Activated B cell treated with CpG ODN at 0.5 μM for 24 hours (primary cell): ENCODE measurements around the gene CASR. TPM values are rescaled to one million over a fixed set of nuclear protein-coding genes. Genes with fewer than 3 reads are reported as not detected.

Experiments used
- ATAC-seq: fragments of 200-7000 bp; cut with Tn5 transposase; one replicate; pipeline ENCODE4 v1.10.0; 2021; ENCODE audit warnings: low read depth, mild to moderate bottlenecking, moderate library complexity
- CTCF ChIA-PET: fragments of 350-600 bp; sonication (Branson Sonifier 250); formaldehyde crosslinking; loops from one replicate; lab custom pipeline; 2021; ENCODE audit warnings: antibody characterized with exemption; lab: Charles Lee
- POLR2A ChIA-PET: fragments of 350-600 bp; sonication (Branson Sonifier 250); formaldehyde crosslinking; loops from one replicate; lab custom pipeline; 2021; ENCODE audit warnings: antibody characterized with exemption; lab: Charles Lee
- DNase-seq: peaks from one replicate; pipeline ENCODE4 v3.0.0; 2022
- H3K27ac Mint-ChIP-seq: one replicate; pipeline ENCODE4 v1.8.0; 2020; ENCODE audit warnings: mixed read lengths
- H3K27me3 Mint-ChIP-seq: one replicate; pipeline ENCODE4 v1.8.0; 2021; ENCODE audit warnings: mixed read lengths
- H3K36me3 Mint-ChIP-seq: one replicate; pipeline ENCODE4 v1.8.0; 2021; ENCODE audit warnings: low read depth, mixed read lengths
- H3K4me1 Mint-ChIP-seq: one replicate; pipeline ENCODE4 v1.8.0; 2021; ENCODE audit warnings: mixed read lengths
- H3K4me3 Mint-ChIP-seq: one replicate; pipeline ENCODE4 v1.8.0; 2020; ENCODE audit warnings: mild to moderate bottlenecking, mixed read lengths
- H3K9me3 Mint-ChIP-seq: one replicate; pipeline ENCODE4 v1.8.0; 2020; ENCODE audit warnings: mixed read lengths
- intact Hi-C: fragments of 100-400 bp; cut with micrococcal nuclease; formaldehyde crosslinking; loops from one replicate; pipeline ENCODE4 v1.15.1; 2024
- total RNA-seq: library from RNA; stranded (reverse); gene quantifications from 2 replicates; pipeline ENCODE4 v1.2.3, GENCODE V29; 2022
- TF ChIP-seq, protein P1 (sequence below): fragments of 200-600 bp; IDR thresholded peaks from one replicate; pipeline ENCODE4 v1.8.0; 2022; ENCODE audit warnings: antibody characterized with exemption, mild to moderate bottlenecking

Gene CASR
- total RNA-seq, 1 donor from 2014 or later, result 0.02 TPM

DNA sequence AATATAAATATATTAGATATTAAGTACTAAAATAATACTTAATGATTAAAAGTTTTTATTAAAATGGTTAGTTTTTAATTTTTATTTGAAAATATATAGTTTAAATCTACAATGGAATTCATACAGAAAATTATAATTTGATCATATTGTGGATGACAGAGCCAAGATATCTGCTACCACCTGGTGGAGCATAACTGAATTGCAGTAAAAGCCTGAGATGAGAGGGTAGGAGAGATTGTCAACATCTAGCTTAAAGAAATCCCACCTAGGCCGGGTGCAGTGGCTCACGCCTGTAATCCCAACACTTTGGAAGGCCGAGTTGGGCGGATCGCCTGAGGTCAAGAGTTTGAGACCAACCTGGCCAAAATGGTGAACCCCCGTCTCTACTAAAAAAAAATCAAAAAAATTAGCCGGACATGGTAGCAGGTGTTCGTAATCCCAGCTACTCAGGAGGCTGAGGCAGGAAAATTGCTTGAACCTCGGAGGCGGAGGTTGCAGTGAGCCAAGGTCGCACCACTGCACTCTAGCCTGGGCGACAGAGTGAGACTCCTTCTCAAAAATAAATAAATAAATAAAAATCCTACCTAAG, 116.5 kb downstream of the CASR start:
- H3K9me3 Mint-ChIP-seq, result peaks cover 5% of the 10 kb centered on the region
- no peak overlapping the region for H3K27ac Mint-ChIP-seq
- no peak overlapping the region for H3K4me3 Mint-ChIP-seq
- ATAC-seq, result no peak
- intact Hi-C loops, result loop anchor here (1.0 to 2.0 kb wide), 2 partner anchors 199 to 754 kb away; no protein-coding TSS in a partner anchor
- H3K36me3 Mint-ChIP-seq, result no peaks in the 10 kb centered on the region
- ChIA-PET POLR2A (interaction anchor here (0.7 to 1.5 kb wide), 2 partner anchors 44 to 551 kb away, joined by 3 read pairs; no protein-coding TSS in a partner anchor), CTCF (interaction anchor here (0.6 to 1.8 kb wide), 4 partner anchors 197 to 754 kb away, joined by 3 to 5 read pairs (median 4); partner anchors contain the start of genes CD86 and POLQ)
- H3K4me1 Mint-ChIP-seq, result peaks cover 20% of the 10 kb centered on the region
- TF ChIP-seq, protein P1, sequence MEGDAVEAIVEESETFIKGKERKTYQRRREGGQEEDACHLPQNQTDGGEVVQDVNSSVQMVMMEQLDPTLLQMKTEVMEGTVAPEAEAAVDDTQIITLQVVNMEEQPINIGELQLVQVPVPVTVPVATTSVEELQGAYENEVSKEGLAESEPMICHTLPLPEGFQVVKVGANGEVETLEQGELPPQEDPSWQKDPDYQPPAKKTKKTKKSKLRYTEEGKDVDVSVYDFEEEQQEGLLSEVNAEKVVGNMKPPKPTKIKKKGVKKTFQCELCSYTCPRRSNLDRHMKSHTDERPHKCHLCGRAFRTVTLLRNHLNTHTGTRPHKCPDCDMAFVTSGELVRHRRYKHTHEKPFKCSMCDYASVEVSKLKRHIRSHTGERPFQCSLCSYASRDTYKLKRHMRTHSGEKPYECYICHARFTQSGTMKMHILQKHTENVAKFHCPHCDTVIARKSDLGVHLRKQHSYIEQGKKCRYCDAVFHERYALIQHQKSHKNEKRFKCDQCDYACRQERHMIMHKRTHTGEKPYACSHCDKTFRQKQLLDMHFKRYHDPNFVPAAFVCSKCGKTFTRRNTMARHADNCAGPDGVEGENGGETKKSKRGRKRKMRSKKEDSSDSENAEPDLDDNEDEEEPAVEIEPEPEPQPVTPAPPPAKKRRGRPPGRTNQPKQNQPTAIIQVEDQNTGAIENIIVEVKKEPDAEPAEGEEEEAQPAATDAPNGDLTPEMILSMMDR, result no peak
- no peak for DNase-seq
- no peaks in the 10 kb centered on the region for H3K27me3 Mint-ChIP-seq

DNA sequence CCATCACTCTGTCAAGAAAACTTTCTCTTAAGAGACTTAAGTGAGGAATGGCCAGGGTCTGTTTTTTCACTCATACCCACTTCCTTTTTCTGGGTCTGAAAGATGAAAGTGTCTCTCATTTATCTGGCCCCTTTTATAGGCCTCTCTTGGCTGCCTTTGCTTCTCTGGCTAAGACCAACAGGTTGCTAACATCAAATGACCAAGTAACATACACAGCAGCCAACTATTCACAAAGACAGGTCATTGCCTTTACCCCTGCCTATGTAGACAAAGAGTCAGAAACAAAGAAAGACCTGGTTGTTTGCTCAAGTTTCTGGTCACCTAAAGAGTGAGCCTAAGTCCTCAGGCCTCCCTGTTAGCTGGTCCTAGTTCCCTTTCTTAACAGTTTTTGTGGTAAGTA, 117.6 kb downstream of the CASR start:
- POLR2A ChIA-PET, result interaction anchor here (1.5 kb wide), 1 partner anchor 552 kb away, joined by 3 read pairs; no protein-coding TSS in a partner anchor
- intact Hi-C loops, result no loop called here
- H3K4me1 Mint-ChIP-seq, result peaks cover 20% of the 10 kb centered on the region
- no peak for DNase-seq
- TF ChIP-seq, protein P1, result no peak
- no peak for ATAC-seq
- peaks cover 5% of the 10 kb centered on the region for H3K9me3 Mint-ChIP-seq
- H3K27ac Mint-ChIP-seq, result no peak overlapping the region
- no peaks in the 10 kb centered on the region for H3K36me3 Mint-ChIP-seq
- CTCF ChIA-PET, result no interaction called here
- no peaks in the 10 kb centered on the region for H3K27me3 Mint-ChIP-seq
- H3K4me3 Mint-ChIP-seq, result no peak overlapping the region

GRCh38 chr3:122305818-122306621, 122.6 kb downstream of the CASR start:
- ATAC-seq (no peak), DNase-seq (no peak)
- POLR2A ChIA-PET, result no interaction called here
- no peaks in the 10 kb centered on the region for H3K9me3 Mint-ChIP-seq
- TF ChIP-seq, protein P1, result no peak
- no peaks in the 10 kb centered on the region for H3K36me3 Mint-ChIP-seq
- peaks cover under 1% of the 10 kb centered on the region for H3K4me1 Mint-ChIP-seq
- CTCF ChIA-PET, result interaction anchor here (0.7 kb wide), 1 partner anchor 204 kb away, joined by 3 read pairs; no protein-coding TSS in a partner anchor
- intact Hi-C loops, result no loop called here
- H3K27ac Mint-ChIP-seq, result no peak overlapping the region
- no peak overlapping the region for H3K4me3 Mint-ChIP-seq
- no peaks in the 10 kb centered on the region for H3K27me3 Mint-ChIP-seq

DNA sequence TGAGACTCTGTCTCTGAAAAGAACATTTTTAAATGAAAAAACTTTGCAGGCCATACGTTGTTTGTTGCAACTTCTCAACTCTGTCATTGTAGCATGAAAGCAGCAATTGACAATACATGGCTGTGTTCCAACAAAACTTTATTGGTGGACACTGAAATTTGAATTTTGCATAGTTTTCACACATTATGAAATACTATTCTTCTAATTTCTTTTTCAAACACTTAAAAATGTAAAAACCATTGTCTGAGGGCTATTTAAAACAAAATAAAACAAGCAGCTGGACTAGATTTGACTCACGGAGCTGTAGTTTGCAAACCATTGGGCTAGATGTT, 123.1 kb downstream of the CASR start:
- no peaks in the 10 kb centered on the region for H3K4me1 Mint-ChIP-seq
- H3K36me3 Mint-ChIP-seq, result no peaks in the 10 kb centered on the region
- H3K9me3 Mint-ChIP-seq, result no peaks in the 10 kb centered on the region
- CTCF ChIA-PET, result interaction anchor here (0.7 to 0.9 kb wide), 2 partner anchors 11 to 205 kb away, joined by 3 read pairs; no protein-coding TSS in a partner anchor
- ATAC-seq (no peak), DNase-seq (no peak)
- no peak overlapping the region for H3K27ac Mint-ChIP-seq
- H3K27me3 Mint-ChIP-seq, result no peaks in the 10 kb centered on the region
- POLR2A ChIA-PET, result interaction anchor here (0.8 kb wide), 1 partner anchor 19 kb away, joined by 3 read pairs; the partner anchor contains the start of gene CSTA
- intact Hi-C loops, result no loop called here
- no peak overlapping the region for H3K4me3 Mint-ChIP-seq
- TF ChIP-seq, protein P1, result no peak
